ENCODE data around the gene U2AF2. TPM values are rescaled to one million over a fixed set of nuclear protein-coding genes. Genes with fewer than 3 reads are reported as not detected.

U2AF2 gene
- total RNA-seq, 1 donor from 2014 or later, result 275 TPM

GRCh38 chr19:55674459-55674840 lies 19.6 kb downstream of the U2AF2 start:
- H3K27ac Mint-ChIP-seq, result peak overlapping the region; percentile 91
- H3K27me3 Mint-ChIP-seq, result no peaks in the 10 kb centered on the region
- no peak for TF ChIP-seq CTCF (IDR thresholded peaks at IDR 0.05; ENCODE audit: unreplicated experiment)
- no peak for DNase-seq (ENCODE audit: low spot score, unreplicated experiment)
- peaks cover 27% of the 10 kb centered on the region for H3K4me1 Mint-ChIP-seq (ENCODE audit: low read depth)
- H3K4me3 Mint-ChIP-seq (ENCODE audit: low read depth), result peak overlapping the region; percentile 66
- H3K9me3 Mint-ChIP-seq (ENCODE audit: low read depth), result no peaks in the 10 kb centered on the region
- H3K36me3 Mint-ChIP-seq (ENCODE audit: insufficient read depth), result peaks cover 13% of the 10 kb centered on the region

DNA sequence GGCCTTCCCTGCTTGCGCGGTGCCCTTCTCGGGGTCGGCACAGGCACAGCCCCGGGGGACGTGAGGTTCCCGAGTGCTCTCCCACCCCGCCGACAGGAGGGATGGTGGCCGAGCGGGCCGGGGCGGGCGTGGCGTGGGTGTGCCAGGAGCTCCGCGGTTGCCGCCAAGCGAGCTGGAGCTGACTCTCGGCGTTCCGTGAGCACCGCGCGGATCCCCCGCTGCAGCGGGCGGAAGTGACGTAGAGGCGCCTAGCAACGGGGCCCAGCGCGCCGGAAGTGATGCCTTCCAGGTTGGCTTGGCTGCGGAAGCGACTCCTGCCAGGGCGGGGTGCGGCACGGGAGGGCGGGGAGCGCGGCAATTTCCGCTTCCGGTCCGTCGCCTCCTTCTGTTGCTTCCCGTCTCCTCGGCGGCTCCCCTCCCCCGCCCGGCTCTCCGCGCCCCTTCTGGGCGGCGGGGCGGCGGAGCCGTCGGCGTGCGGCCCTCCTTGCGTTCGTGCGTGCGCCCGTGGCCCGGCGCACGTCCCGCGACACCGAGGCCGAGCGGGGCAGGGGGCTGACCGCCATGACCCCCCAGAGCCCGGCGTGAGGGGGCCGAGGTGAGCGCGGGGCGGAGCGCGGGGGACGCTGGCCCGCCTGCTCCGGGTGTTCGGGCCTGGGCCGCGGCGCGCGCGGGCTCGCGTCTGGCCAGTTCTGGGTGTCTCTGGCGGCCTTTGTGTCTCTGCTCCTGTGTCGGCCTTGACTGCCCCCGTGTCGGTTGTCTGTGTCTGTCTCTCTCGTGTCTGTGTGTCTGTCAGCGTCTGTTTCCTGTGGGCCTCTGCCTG lies 20.2 kb downstream of the U2AF2 start, which contains the start of gene EPN1:
Gene EPN1 (plus strand): TSS at position 386 of the 820 bp plus-strand sequence. CDS start 3,402 bp downstream, outside the sequence.
- H3K27me3 Mint-ChIP-seq, result no peaks in the 10 kb centered on the region
- H3K27ac Mint-ChIP-seq, result peak within 1 kb of the TSS; percentile 94
- peak; percentile 93 for DNase-seq (ENCODE audit: low spot score, unreplicated experiment)
- H3K36me3 Mint-ChIP-seq (ENCODE audit: insufficient read depth), result peaks cover 16% of the 10 kb centered on the region
- H3K4me1 Mint-ChIP-seq (ENCODE audit: low read depth), result peaks cover 27% of the 10 kb centered on the region
- H3K9me3 Mint-ChIP-seq (ENCODE audit: low read depth), result no peaks in the 10 kb centered on the region
- peak within 1 kb of the TSS; percentile 95 for H3K4me3 Mint-ChIP-seq (ENCODE audit: low read depth)
- no peak for TF ChIP-seq CTCF (IDR thresholded peaks at IDR 0.05; ENCODE audit: unreplicated experiment)

DNA sequence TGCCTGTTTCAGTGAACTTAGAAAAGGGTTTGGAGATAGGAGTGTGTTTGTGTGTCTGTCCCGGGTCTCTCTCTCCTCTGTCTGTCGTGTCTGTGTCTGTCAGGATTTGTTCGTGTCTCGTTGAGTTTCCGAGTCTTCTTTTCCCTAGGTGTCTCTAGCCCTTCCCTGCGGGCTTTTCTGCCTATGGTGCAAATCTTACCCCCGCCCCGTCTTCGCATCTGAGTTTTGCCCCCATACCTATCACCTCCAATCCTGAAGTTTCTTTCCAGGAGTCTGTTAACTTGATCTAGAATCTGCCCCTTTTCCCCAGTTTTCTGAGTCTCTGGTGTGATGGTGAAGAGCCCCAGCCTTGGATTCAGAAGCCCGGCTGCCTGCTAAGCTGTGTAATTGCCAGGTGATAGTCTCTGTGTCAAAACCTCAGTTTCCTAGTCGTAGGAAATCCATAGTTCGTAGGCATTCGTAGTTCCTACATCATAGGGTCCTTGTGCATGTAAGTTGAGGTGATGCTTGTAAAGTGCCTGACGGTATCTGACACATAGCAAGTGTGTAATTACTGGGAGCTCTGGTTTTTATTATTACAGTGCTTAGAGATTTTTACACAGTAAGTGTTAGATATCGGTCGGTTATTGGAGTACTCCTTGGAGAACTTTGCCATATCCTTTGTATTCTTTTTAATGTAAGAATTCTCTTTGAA lies 21.0 kb downstream of the U2AF2 start:
- H3K27me3 Mint-ChIP-seq, result no peaks in the 10 kb centered on the region
- peaks cover 14% of the 10 kb centered on the region for H3K36me3 Mint-ChIP-seq (ENCODE audit: insufficient read depth)
- TF ChIP-seq CTCF (IDR thresholded peaks at IDR 0.05; ENCODE audit: unreplicated experiment), result no peak
- no peak for DNase-seq (ENCODE audit: low spot score, unreplicated experiment)
- H3K9me3 Mint-ChIP-seq (ENCODE audit: low read depth), result no peaks in the 10 kb centered on the region
- H3K4me1 Mint-ChIP-seq (ENCODE audit: low read depth), result peaks cover 27% of the 10 kb centered on the region
- peak overlapping the region; percentile 94 for H3K27ac Mint-ChIP-seq
- peak overlapping the region; percentile 95 for H3K4me3 Mint-ChIP-seq (ENCODE audit: low read depth)

DNA sequence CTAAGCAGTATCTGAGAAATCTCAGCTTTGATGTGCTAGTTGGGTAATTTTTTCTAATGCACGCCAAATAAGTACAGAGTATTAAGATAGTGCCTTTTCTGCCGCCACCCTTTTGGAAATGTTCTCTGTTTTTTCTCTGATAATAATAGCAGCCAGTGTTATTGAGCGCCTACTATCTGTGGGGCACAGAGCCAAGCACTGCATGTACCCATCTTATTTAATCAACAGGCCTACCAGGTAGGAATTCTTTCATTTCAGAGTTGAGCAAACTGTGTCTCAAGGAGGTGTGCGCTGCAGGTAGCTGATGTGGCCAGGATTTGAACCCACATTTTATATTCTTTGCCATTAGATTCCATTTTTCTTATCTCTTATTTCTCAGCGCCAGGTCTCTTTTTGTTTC lies 21.5 kb downstream of the U2AF2 start:
- H3K4me1 Mint-ChIP-seq (ENCODE audit: low read depth), result peaks cover 26% of the 10 kb centered on the region
- no peaks in the 10 kb centered on the region for H3K9me3 Mint-ChIP-seq (ENCODE audit: low read depth)
- peak overlapping the region; percentile 75 for H3K27ac Mint-ChIP-seq
- H3K4me3 Mint-ChIP-seq (ENCODE audit: low read depth), result peak overlapping the region; percentile 95
- no peak for TF ChIP-seq CTCF (IDR thresholded peaks at IDR 0.05; ENCODE audit: unreplicated experiment)
- no peaks in the 10 kb centered on the region for H3K27me3 Mint-ChIP-seq
- DNase-seq (ENCODE audit: low spot score, unreplicated experiment), result no peak
- peaks cover 14% of the 10 kb centered on the region for H3K36me3 Mint-ChIP-seq (ENCODE audit: insufficient read depth)

GRCh38 chr19:55676889-55677505 lies 22.2 kb downstream of the U2AF2 start:
- H3K27me3 Mint-ChIP-seq, result no peaks in the 10 kb centered on the region
- no peak for DNase-seq (ENCODE audit: low spot score, unreplicated experiment)
- peaks cover 25% of the 10 kb centered on the region for H3K4me1 Mint-ChIP-seq (ENCODE audit: low read depth)
- no peak for TF ChIP-seq CTCF (IDR thresholded peaks at IDR 0.05; ENCODE audit: unreplicated experiment)
- H3K9me3 Mint-ChIP-seq (ENCODE audit: low read depth), result no peaks in the 10 kb centered on the region
- peak overlapping the region; percentile 95 for H3K4me3 Mint-ChIP-seq (ENCODE audit: low read depth)
- H3K36me3 Mint-ChIP-seq (ENCODE audit: insufficient read depth), result peaks cover 11% of the 10 kb centered on the region
- peak overlapping the region; percentile 75 for H3K27ac Mint-ChIP-seq

All from progenitor cell of endocrine pancreas (in vitro differentiated cells).